ENCODE measurements around the gene LIPC.

The LIPC gene

GRCh38 chr15:58517682-58518525 is 86.1 kb downstream of the LIPC start:
- DNase-seq (ENCODE audit: low read depth) = no peak

GRCh38 chr15:58518626-58519025 is 86.8 kb downstream of the LIPC start:
- DNase-seq (ENCODE audit: low read depth) = no peak

- DNase-seq (ENCODE audit: low read depth) = no peak
Measured at GRCh38 chr15:58519516-58519915, 87.7 kb downstream of the LIPC start.

- no peak for DNase-seq (ENCODE audit: low read depth)
Measured at GRCh38 chr15:58520464-58520863, 88.7 kb downstream of the LIPC start.

- DNase-seq (ENCODE audit: low read depth) = no peak
Measured at GRCh38 chr15:58520936-58521292, 89.1 kb downstream of the LIPC start.

GRCh38 chr15:58521293-58521991 is 89.7 kb downstream of the LIPC start:
- DNase-seq (ENCODE audit: low read depth) = no peak

- no peak for DNase-seq (ENCODE audit: low read depth)
Measured at GRCh38 chr15:58522391-58522790, 90.6 kb downstream of the LIPC start.

GRCh38 chr15:58522865-58523264 is 91.1 kb downstream of the LIPC start:
- DNase-seq (ENCODE audit: low read depth) = no peak

GRCh38 chr15:58523634-58524033 is 91.8 kb downstream of the LIPC start:
- DNase-seq (ENCODE audit: low read depth) = no peak

- no peak for DNase-seq (ENCODE audit: low read depth)
Measured at GRCh38 chr15:58524247-58524646, 92.5 kb downstream of the LIPC start.

- no peak for DNase-seq (ENCODE audit: low read depth)
Measured at GRCh38 chr15:58525991-58526421, 94.2 kb downstream of the LIPC start.

- no peak for DNase-seq (ENCODE audit: low read depth)
Measured at GRCh38 chr15:58526647-58527192, 94.9 kb downstream of the LIPC start.

- DNase-seq (ENCODE audit: low read depth) = no peak
Measured at GRCh38 chr15:58527573-58528187, 95.9 kb downstream of the LIPC start.

GRCh38 chr15:58528188-58528870 is 96.5 kb downstream of the LIPC start:
- DNase-seq (ENCODE audit: low read depth) = no peak

- DNase-seq (ENCODE audit: low read depth) = no peak
Measured at GRCh38 chr15:58529041-58529440, 97.2 kb downstream of the LIPC start.

GRCh38 chr15:58530056-58530590 is 98.3 kb downstream of the LIPC start:
- no peak for DNase-seq (ENCODE audit: low read depth)

- no peak for DNase-seq (ENCODE audit: low read depth)
Measured at GRCh38 chr15:58532126-58532525, 100.3 kb downstream of the LIPC start.

- DNase-seq (ENCODE audit: low read depth) = no peak
Measured at GRCh38 chr15:58534556-58534955, 102.8 kb downstream of the LIPC start.

- no peak for DNase-seq (ENCODE audit: low read depth)
Measured at GRCh38 chr15:58535337-58535736, 103.5 kb downstream of the LIPC start.

GRCh38 chr15:58535894-58536293 is 104.1 kb downstream of the LIPC start:
- DNase-seq (ENCODE audit: low read depth) = no peak

GRCh38 chr15:58536414-58536813 is 104.6 kb downstream of the LIPC start:
- DNase-seq (ENCODE audit: low read depth) = no peak

GRCh38 chr15:58537033-58537432 is 105.2 kb downstream of the LIPC start:
- no peak for DNase-seq (ENCODE audit: low read depth)

Measured in activated T-cell treated with anti-CD3 and anti-CD28 coated beads for 24 hours (primary cell).